Vagina (tissue), 2 donors: ENCODE data around the gene CACNA1C.

Experiments
- POLR2A ChIP-seq, 2 donors: fragments of 450-650 bp; IDR thresholded peaks; one replicate each; pipeline ENCODE4 v1.6.1; 2017; ENCODE audit warnings: antibody characterized with exemption in 2 of 2, mild to moderate bottlenecking in 2 of 2, moderate library complexity in 2 of 2
- POLR2AphosphoS5 ChIP-seq, 2 donors: sonication (generic); formaldehyde crosslinking; IDR thresholded peaks; one replicate each; pipeline ENCODE4 v1.9.0; 2017; ENCODE audit warnings: antibody characterized with exemption in 2 of 2, mild to moderate bottlenecking in 2 of 2, low read depth in 1 of 2; ENCODE audit not compliant: insufficient read depth in 1 of 2
- TF ChIP-seq, protein P1 (sequence below), 3 experiments: fragments of 450-650 bp in 2 of 3; fragments of 200-600 bp in 1 of 3; sonication (generic) in 1 of 3; IDR thresholded peaks; one replicate each; pipeline ENCODE4 v1.5.1; 2017 to 2019; ENCODE audit warnings: antibody characterized with exemption in 3 of 3, mild to moderate bottlenecking in 2 of 3, moderate library complexity in 2 of 3

DNA sequence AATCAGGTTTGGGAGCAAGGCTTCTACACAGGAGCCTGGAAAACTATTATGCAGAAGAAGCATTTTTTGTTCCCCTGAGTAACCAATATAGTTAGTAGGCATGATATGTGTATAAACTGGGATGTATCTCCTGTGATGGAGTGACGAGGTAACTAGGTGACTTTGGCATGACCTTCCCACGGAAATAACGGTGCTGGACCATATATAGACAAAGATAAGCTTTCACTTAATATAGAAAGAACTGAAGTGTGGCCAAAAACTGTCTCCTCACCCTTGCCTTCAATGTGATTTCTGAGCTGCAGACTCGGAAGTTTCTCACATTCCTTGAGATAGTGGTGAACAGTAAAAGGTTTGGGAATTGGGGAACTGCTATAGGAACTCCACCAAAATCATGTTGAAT is 185.3 kb downstream of the CACNA1C start:
- TF ChIP-seq, protein P1, sequence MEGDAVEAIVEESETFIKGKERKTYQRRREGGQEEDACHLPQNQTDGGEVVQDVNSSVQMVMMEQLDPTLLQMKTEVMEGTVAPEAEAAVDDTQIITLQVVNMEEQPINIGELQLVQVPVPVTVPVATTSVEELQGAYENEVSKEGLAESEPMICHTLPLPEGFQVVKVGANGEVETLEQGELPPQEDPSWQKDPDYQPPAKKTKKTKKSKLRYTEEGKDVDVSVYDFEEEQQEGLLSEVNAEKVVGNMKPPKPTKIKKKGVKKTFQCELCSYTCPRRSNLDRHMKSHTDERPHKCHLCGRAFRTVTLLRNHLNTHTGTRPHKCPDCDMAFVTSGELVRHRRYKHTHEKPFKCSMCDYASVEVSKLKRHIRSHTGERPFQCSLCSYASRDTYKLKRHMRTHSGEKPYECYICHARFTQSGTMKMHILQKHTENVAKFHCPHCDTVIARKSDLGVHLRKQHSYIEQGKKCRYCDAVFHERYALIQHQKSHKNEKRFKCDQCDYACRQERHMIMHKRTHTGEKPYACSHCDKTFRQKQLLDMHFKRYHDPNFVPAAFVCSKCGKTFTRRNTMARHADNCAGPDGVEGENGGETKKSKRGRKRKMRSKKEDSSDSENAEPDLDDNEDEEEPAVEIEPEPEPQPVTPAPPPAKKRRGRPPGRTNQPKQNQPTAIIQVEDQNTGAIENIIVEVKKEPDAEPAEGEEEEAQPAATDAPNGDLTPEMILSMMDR (IDR thresholded peaks at IDR 0.05) = no peak
- TF ChIP-seq POLR2A (IDR thresholded peaks at IDR 0.05) = no peak
- no peak for TF ChIP-seq POLR2AphosphoS5 (IDR thresholded peaks at IDR 0.05; ENCODE audit: insufficient read depth in 1 of 2, low read depth in 1 of 2)
